B cell (primary cell): Measurements from ENCODE around the gene PYGM. TPM values are rescaled to one million over a fixed set of nuclear protein-coding genes. Genes with fewer than 3 reads are reported as not detected.
A peak's percentile ranks its signal among the peaks of the same experiment; 100 is the strongest.

ENCODE experiments used
- ATAC-seq: fragments of 200-7000 bp; cut with Tn5 transposase; one replicate; pipeline ENCODE4 v1.10.0; 2021; ENCODE audit warnings: low read depth, mild to moderate bottlenecking, moderate number of reproducible peaks, moderate library complexity
- CTCF ChIA-PET: fragments of 350-600 bp; sonication (Branson Sonifier 250); formaldehyde crosslinking; loops from one replicate; lab custom pipeline; 2021; ENCODE audit warnings: antibody characterized with exemption, inconsistent platforms; lab: Charles Lee
- POLR2A ChIA-PET: fragments of 350-600 bp; sonication (Branson Sonifier 250); formaldehyde crosslinking; loops from one replicate; lab custom pipeline; 2021; ENCODE audit warnings: antibody characterized with exemption; lab: Charles Lee
- DNase-seq: peaks from one replicate; pipeline ENCODE4 v3.0.0; 2013
- H2AFZ ChIP-seq: 2 replicates; pipeline ENCODE4 v1.6.1; 2012; ENCODE audit warnings: mild to moderate bottlenecking, low read depth, low read length; ENCODE audit not compliant: insufficient read depth, poor library complexity, severe bottlenecking
- H3K27ac ChIP-seq, 2 donors: 1 replicate in 1 of 2; 2 replicates in 1 of 2; pipeline ENCODE4 v1.5.1; 2012 to 2013; ENCODE audit warnings: low read length in 2 of 2, mild to moderate bottlenecking in 2 of 2, moderate library complexity in 1 of 2
- H3K27me3 ChIP-seq, 4 experiments: fragments of 200-600 bp in 1 of 4; sonication (generic) in 1 of 4; replicated peaks in 1 of 4; 1 replicate in 2 of 4; 2 replicates in 2 of 4; pipeline versions ENCODE4 v1.6.1 to v1.7.0; 2013 to 2016; ENCODE audit warnings: low read length in 3 of 4, mild to moderate bottlenecking in 2 of 4, mixed read lengths in 1 of 4, moderate library complexity in 1 of 4; ENCODE audit not compliant: insufficient read depth in 4 of 4, control insufficient read depth in 3 of 4; ENCODE audit errors: control extremely low read depth in 1 of 4
- H3K36me3 ChIP-seq, 2 experiments: replicated peaks in 1 of 2; 1 replicate in 1 of 2; 2 replicates in 1 of 2; pipeline versions ENCODE4 v1.6.1 to v1.7.1; 2013; ENCODE audit warnings: low read length in 1 of 2; ENCODE audit not compliant: insufficient read depth in 2 of 2, control insufficient read depth in 1 of 2; ENCODE audit errors: control extremely low read depth in 1 of 2, extremely low read depth in 1 of 2
- H3K4me1 ChIP-seq, 2 donors: fragments of 200-600 bp in 1 of 2; sonication (generic) in 1 of 2; 1 replicate in 1 of 2; 2 replicates in 1 of 2; pipeline versions ENCODE4 v1.5.1 to v1.6.1; 2013 to 2017; ENCODE audit warnings: low read length in 2 of 2; ENCODE audit not compliant: control insufficient read depth in 2 of 2, insufficient read depth in 2 of 2
- H3K4me2 ChIP-seq: replicated peaks from 2 replicates; pipeline ENCODE3; 2012; ENCODE audit warnings: mild to moderate bottlenecking, low read depth, low read length; ENCODE audit not compliant: poor library complexity, severe bottlenecking
- H3K4me3 ChIP-seq, 5 experiments: fragments of 200-600 bp in 1 of 5; sonication (generic) in 1 of 5; 1 replicate in 3 of 5; 2 replicates in 2 of 5; pipeline versions ENCODE4 v1.5.1 to v1.7.0; 2011 to 2016; ENCODE audit warnings: low read length in 4 of 5, mild to moderate bottlenecking in 4 of 5, low read depth in 2 of 5, control low read depth in 1 of 5, moderate library complexity in 1 of 5; ENCODE audit not compliant: insufficient read depth in 1 of 5; ENCODE audit errors: control extremely low read depth in 1 of 5, extremely low read depth in 1 of 5
- H3K79me2 ChIP-seq: fragments of 200-600 bp; sonication (generic); one replicate; pipeline ENCODE4 v1.6.0; 2016; ENCODE audit warnings: low read length; ENCODE audit not compliant: control insufficient read depth, insufficient read depth
- H3K9ac ChIP-seq: fragments of 200-600 bp; sonication (generic); 2 replicates; pipeline ENCODE4 v1.6.1; 2017; ENCODE audit warnings: mild to moderate bottlenecking, low read length, moderate library complexity
- H3K9me3 ChIP-seq, 3 donors: one replicate each; pipeline versions ENCODE4 v1.6.1 to v1.7.1; 2013; ENCODE audit warnings: low read length in 2 of 3; ENCODE audit not compliant: control insufficient read depth in 2 of 3, insufficient read depth in 1 of 3; ENCODE audit errors: control extremely low read depth in 1 of 3
- H4K20me1 ChIP-seq: 2 replicates; pipeline ENCODE4 v1.6.0; 2012; ENCODE audit warnings: mild to moderate bottlenecking, low read length; ENCODE audit not compliant: insufficient read depth, control insufficient read depth, poor library complexity, severe bottlenecking
- H3K27ac Mint-ChIP-seq: one replicate; pipeline ENCODE4 v1.8.0; 2021; ENCODE audit warnings: mixed read lengths
- H3K27me3 Mint-ChIP-seq: one replicate; pipeline ENCODE4 v1.8.0; 2021; ENCODE audit warnings: mixed read lengths
- H3K4me1 Mint-ChIP-seq: one replicate; pipeline ENCODE4 v1.8.0; 2021; ENCODE audit warnings: mixed read lengths
- H3K4me3 Mint-ChIP-seq: one replicate; pipeline ENCODE4 v1.8.0; 2021; ENCODE audit warnings: mixed read lengths
- H3K9me3 Mint-ChIP-seq: one replicate; pipeline ENCODE4 v1.8.0; 2022; ENCODE audit warnings: mixed read lengths; ENCODE audit not compliant: insufficient read depth
- CTCF ChIP-seq: fragments of 200-600 bp; IDR thresholded peaks from one replicate; pipeline ENCODE4 v1.8.0; 2022; ENCODE audit warnings: antibody characterized with exemption, mild to moderate bottlenecking
- EZH2 ChIP-seq: IDR thresholded peaks from 2 replicates; pipeline ENCODE4 v1.6.1; 2012; ENCODE audit warnings: borderline replicate concordance, low read depth, mild to moderate bottlenecking, moderate library complexity, low read length; ENCODE audit not compliant: insufficient read depth, poor library complexity, severe bottlenecking
- WGBS: methylation state at CpG from one replicate; pipeline ENCODE4 v1.1.5; 2013; ENCODE audit warnings: missing lambda C conversion rate; ENCODE audit not compliant: insufficient coverage; 5-methylcytosine and 5-hydroxymethylcytosine counted together
- intact Hi-C: fragments of 100-400 bp; cut with micrococcal nuclease; formaldehyde crosslinking; loops from one replicate; pipeline ENCODE4 v1.10.0; 2022
- polyA plus RNA-seq: library from polyadenylated mRNA; depleted of rRNA; stranded (reverse); fragments of >200 nt; gene quantifications from 2 replicates; pipeline ENCODE4 v1.2.3, GENCODE V29; 2012
- total RNA-seq, 2 donors: library from RNA; stranded (reverse); fragments of 120-200 nt in 1 of 2; gene quantifications; 1 replicate in 1 of 2; 2 replicates in 1 of 2; pipeline versions ENCODE4 v1.2.3 to v1.2.4, GENCODE V29; 2013 to 2022

Gene PYGM
- total and polyA plus RNA-seq, 2 donors (not counting 1 experiment from before 2014, with no cell fraction given), result 9.3 to 9.6 TPM

- Histone ChIP-seq H3K36me3 (peaks cover 0 to 18% of the 10 kb centered on the region in 2 experiments), H3K9ac (no peak overlapping the region), H3K27me3 (no peaks in the 10 kb centered on the region), H2AFZ (no peak overlapping the region), H3K9me3 (no peaks in the 10 kb centered on the region), H3K79me2 (peaks cover 21% of the 10 kb centered on the region), H4K20me1 (peaks cover 10% of the 10 kb centered on the region), H3K4me1 (peaks cover 15 to 31% of the 10 kb centered on the region in 2 donors), H3K4me3 (no peak overlapping the region), H3K27ac (no peak overlapping the region), H3K4me2 (no peak overlapping the region)
- Mint-ChIP-seq H3K27me3 (no peaks in the 10 kb centered on the region), H3K4me3 (peak overlapping the region; percentile 27), H3K4me1 (peaks cover 59% of the 10 kb centered on the region), H3K9me3 (no peaks in the 10 kb centered on the region), H3K27ac (peak overlapping the region; percentile 90)
- TF ChIP-seq CTCF (no peak), EZH2 (no peak)
- WGBS, result 97% methylated on average over 11 of the region's 15 CpGs
- ATAC-seq (no peak), DNase-seq (no peak)
- ChIA-PET POLR2A (interaction anchor here (1.9 to 8.9 kb wide), 3 partner anchors 14 to 29 kb away, joined by 10 to 175 read pairs (median 149); partner anchors contain the start of genes PYGM and SF1), CTCF (interaction anchor here (0.9 to 13.7 kb wide), 5 partner anchors 10 to 176 kb away, joined by 3 to 280 read pairs (median 4); partner anchors contain the start of gene PPP2R5B)
- intact Hi-C loops, result loop anchor here (10.0 kb wide), 3 partner anchors 97 to 827 kb away; partner anchors contain the start of genes CDC42BPG, EHBP1L1, FAM89B and ZNRD2
Observed at GRCh38 chr11:64747961-64748665, 11.7 kb downstream of the PYGM start.
